ENCODE data around the gene HRH2. TPM values are rescaled to one million over a fixed set of nuclear protein-coding genes. Genes with fewer than 3 reads are reported as not detected.

Gene HRH2
- total RNA-seq, 1 donor from 2014 or later, result 2.9 TPM

DNA sequence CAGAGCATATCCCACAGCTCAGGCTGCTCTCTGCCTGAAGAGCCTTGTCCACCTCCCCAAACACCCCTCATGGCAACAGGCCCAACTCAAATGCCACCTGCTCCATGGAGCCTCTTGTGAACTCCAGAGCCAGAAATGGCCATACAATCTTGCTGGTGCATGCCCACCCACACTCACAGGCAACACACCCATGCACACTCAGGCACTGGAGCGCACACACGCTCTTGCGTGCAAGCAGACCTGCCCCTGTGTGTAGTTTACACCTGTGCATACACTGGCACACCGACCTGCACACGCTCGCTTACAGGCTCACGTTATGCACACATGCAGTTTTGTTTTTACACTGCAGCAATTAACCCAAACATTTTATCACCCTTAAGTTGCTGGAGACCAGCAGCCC lies 40.0 kb downstream of the HRH2 start:
- Mint-ChIP-seq H3K27me3 (peaks cover 8% of the 10 kb centered on the region), H3K36me3 (no peaks in the 10 kb centered on the region), H3K27ac (no peak overlapping the region), H3K9me3 (no peaks in the 10 kb centered on the region), H3K4me3 (no peak overlapping the region), H3K4me1 (ENCODE audit: unreplicated experiment) (peaks cover 12% of the 10 kb centered on the region)
- DNase-seq (ENCODE audit: extremely low spot score, unreplicated experiment), result no peak
- no peak for TF ChIP-seq CTCF (conservative IDR thresholded peaks at IDR 0.05)

GRCh38 chr5:175698401-175699115 lies 40.7 kb downstream of the HRH2 start:
- no peak for DNase-seq (ENCODE audit: extremely low spot score, unreplicated experiment)
- H3K4me3 Mint-ChIP-seq, result no peak overlapping the region
- no peak for TF ChIP-seq CTCF (conservative IDR thresholded peaks at IDR 0.05)
- H3K36me3 Mint-ChIP-seq, result no peaks in the 10 kb centered on the region
- H3K27me3 Mint-ChIP-seq, result peaks cover 8% of the 10 kb centered on the region
- H3K27ac Mint-ChIP-seq, result no peak overlapping the region
- H3K4me1 Mint-ChIP-seq (ENCODE audit: unreplicated experiment), result peaks cover 12% of the 10 kb centered on the region
- no peaks in the 10 kb centered on the region for H3K9me3 Mint-ChIP-seq

DNA sequence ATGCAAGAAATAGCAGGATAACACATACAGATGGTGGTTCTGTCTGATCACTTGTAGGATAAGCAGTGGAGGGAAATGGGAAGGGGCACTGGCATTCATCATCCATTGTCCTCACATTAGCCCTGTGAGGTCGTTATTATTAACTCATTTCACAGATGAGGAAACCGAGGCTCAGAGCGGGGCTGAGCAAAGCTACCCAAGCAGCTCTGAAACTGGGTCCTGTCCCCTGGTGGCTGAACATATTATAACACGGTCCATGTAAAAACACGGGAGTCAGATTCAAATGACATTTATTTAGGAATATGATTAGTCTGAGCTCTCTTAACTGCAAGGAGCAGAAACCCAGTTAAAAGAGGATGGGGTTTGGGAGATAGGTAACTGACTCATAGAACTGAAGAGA lies 43.1 kb downstream of the HRH2 start:
- H3K36me3 Mint-ChIP-seq, result no peaks in the 10 kb centered on the region
- TF ChIP-seq CTCF (conservative IDR thresholded peaks at IDR 0.05), result peak; percentile 61
- DNase-seq (ENCODE audit: extremely low spot score, unreplicated experiment), result no peak
- peaks cover 9% of the 10 kb centered on the region for H3K4me1 Mint-ChIP-seq (ENCODE audit: unreplicated experiment)
- no peaks in the 10 kb centered on the region for H3K9me3 Mint-ChIP-seq
- no peak overlapping the region for H3K4me3 Mint-ChIP-seq
- no peak overlapping the region for H3K27ac Mint-ChIP-seq
- H3K27me3 Mint-ChIP-seq, result peaks cover 8% of the 10 kb centered on the region

DNA sequence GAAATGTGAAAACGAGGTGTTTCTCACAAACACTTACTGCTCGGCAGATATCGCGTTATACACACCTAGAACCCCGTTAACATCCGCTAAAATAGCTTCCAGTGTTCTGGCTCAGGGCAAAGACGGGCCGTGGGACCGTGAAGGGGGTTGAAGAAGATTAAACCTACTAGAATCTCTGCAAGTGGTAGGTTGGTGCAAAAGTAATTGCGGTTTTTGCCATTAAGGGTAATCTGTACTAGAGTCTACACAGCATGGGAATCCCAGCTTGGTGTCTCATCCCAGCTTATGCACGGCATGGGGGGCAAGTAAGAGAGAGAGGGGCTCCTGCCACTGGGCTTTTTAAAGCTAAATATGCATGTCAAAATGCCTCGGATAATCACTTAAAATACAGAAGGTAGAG lies 43.9 kb downstream of the HRH2 start:
- H3K27ac Mint-ChIP-seq, result no peak overlapping the region

DNA sequence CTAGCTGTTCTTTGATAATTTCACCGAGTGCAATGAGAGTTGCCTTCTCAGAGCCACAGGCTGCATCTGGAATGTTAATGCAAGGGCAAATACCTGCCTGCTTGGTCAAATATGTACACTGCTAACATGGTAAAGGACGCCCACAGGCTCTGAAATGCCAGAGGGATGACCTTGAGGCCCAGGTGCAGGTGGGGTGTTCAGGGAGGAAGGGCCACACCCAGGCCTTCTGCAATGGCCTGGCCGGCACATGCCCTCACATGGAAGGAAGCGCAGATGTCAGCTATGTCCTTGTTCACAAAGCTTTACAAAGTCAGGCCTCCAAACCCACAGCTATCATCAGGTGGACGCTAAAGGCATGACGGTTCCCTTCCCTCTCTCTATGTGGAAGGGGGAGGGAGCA lies 48.6 kb downstream of the HRH2 start:
- no peak for DNase-seq (ENCODE audit: extremely low spot score, unreplicated experiment)
- Mint-ChIP-seq H3K4me1 (ENCODE audit: unreplicated experiment) (no peaks in the 10 kb centered on the region), H3K36me3 (no peaks in the 10 kb centered on the region), H3K27ac (no peak overlapping the region), H3K9me3 (no peaks in the 10 kb centered on the region), H3K27me3 (peaks cover 7% of the 10 kb centered on the region), H3K4me3 (no peak overlapping the region)
- TF ChIP-seq CTCF (conservative IDR thresholded peaks at IDR 0.05), result no peak

More for the DNA sequence above, 43.9 kb downstream of the HRH2 start:
- Mint-ChIP-seq H3K27me3 (peaks cover 8% of the 10 kb centered on the region), H3K4me1 (ENCODE audit: unreplicated experiment) (peaks cover 9% of the 10 kb centered on the region), H3K9me3 (no peaks in the 10 kb centered on the region), H3K36me3 (no peaks in the 10 kb centered on the region), H3K4me3 (no peak overlapping the region)
- TF ChIP-seq CTCF (conservative IDR thresholded peaks at IDR 0.05), result no peak
- DNase-seq (ENCODE audit: extremely low spot score, unreplicated experiment), result no peak
